Neural crest cell (in vitro differentiated cells): ENCODE data around the gene TBC1D8. TPM values are rescaled to one million over a fixed set of nuclear protein-coding genes. Genes with fewer than 3 reads are reported as not detected.

ENCODE experiments used
- DNase-seq: peaks from one replicate; pipeline ENCODE4 v3.0.0; 2021; ENCODE audit warnings: low read depth, mixed read lengths, low spot score
- H3K27ac Mint-ChIP-seq: one replicate; pipeline ENCODE4 v1.8.0; 2021; ENCODE audit warnings: mild to moderate bottlenecking, mixed read lengths; ENCODE audit not compliant: unreplicated experiment
- H3K27me3 Mint-ChIP-seq: 2 replicates; pipeline ENCODE4 v1.8.0; 2021; ENCODE audit warnings: low read depth, mild to moderate bottlenecking, mixed read lengths
- H3K36me3 Mint-ChIP-seq: 2 replicates; pipeline ENCODE4 v1.8.0; 2021; ENCODE audit warnings: low read depth, mild to moderate bottlenecking, mixed read lengths
- H3K4me1 Mint-ChIP-seq: 2 replicates; pipeline ENCODE4 v1.8.0; 2021; ENCODE audit warnings: mixed read lengths
- H3K4me3 Mint-ChIP-seq: one replicate; pipeline ENCODE4 v1.8.0; 2021; ENCODE audit warnings: mild to moderate bottlenecking, mixed read lengths
- H3K9me3 Mint-ChIP-seq: 2 replicates; pipeline ENCODE4 v1.8.0; 2021; ENCODE audit warnings: mixed read lengths
- total RNA-seq: library from RNA; stranded (reverse); gene quantifications from 2 replicates; pipeline ENCODE4 v1.2.1, GENCODE V29; 2021
- TF ChIP-seq, protein P1 (sequence below): fragments of 200-600 bp; sonication (generic); conservative IDR thresholded peaks from 2 replicates; pipeline ENCODE4 v1.5.0; 2021; ENCODE audit warnings: antibody characterized with exemption, mild to moderate bottlenecking

Gene TBC1D8
- total RNA-seq, 1 donor from 2014 or later, result 7.8 TPM

DNA sequence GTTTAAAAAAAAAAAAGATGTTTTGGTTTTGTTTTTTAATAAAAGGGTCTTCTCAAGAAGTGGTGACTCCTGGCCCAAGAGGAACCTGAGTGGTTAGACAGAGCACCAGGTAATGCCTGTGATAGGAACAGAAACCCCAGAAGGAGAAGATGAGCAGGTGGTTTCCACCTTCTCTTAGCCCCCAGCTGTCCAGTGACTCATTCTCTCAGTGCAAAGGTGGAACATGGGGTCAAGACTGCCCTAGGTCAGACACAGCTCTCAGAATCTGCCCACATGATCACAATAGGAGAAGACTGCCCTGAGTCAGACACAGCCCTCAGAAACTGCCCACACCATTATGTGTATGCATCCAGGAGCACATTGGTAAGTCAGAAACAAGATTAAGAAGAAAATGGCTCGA, 61.8 kb downstream of the TBC1D8 start:
- Mint-ChIP-seq H3K4me1 (no peaks in the 10 kb centered on the region), H3K9me3 (no peaks in the 10 kb centered on the region), H3K27ac (no peak overlapping the region), H3K4me3 (no peak overlapping the region), H3K36me3 (no peaks in the 10 kb centered on the region), H3K27me3 (no peaks in the 10 kb centered on the region)
- DNase-seq, result no peak
- TF ChIP-seq, protein P1, sequence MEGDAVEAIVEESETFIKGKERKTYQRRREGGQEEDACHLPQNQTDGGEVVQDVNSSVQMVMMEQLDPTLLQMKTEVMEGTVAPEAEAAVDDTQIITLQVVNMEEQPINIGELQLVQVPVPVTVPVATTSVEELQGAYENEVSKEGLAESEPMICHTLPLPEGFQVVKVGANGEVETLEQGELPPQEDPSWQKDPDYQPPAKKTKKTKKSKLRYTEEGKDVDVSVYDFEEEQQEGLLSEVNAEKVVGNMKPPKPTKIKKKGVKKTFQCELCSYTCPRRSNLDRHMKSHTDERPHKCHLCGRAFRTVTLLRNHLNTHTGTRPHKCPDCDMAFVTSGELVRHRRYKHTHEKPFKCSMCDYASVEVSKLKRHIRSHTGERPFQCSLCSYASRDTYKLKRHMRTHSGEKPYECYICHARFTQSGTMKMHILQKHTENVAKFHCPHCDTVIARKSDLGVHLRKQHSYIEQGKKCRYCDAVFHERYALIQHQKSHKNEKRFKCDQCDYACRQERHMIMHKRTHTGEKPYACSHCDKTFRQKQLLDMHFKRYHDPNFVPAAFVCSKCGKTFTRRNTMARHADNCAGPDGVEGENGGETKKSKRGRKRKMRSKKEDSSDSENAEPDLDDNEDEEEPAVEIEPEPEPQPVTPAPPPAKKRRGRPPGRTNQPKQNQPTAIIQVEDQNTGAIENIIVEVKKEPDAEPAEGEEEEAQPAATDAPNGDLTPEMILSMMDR, result no peak

DNA sequence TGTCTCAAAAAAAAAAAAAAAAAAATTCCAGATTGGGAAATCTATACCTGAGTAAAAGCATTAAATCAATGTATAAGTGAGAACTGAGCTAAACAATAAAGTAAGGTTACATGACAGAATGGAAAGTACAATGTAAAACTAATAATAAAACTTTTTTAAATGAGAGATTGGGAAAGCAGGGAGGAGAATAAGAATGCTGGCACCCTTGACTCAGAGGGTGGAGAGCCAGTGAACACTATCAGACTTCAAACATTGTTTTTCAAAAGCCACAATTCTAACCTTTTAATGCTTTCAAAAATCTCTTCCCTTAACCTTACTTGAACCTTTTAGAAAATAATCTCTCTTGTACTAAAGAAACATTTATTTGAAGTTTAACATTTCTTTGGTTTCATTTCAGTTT, 63.5 kb downstream of the TBC1D8 start:
- Mint-ChIP-seq H3K27ac (no peak overlapping the region), H3K27me3 (no peaks in the 10 kb centered on the region), H3K4me3 (no peak overlapping the region), H3K4me1 (no peaks in the 10 kb centered on the region), H3K36me3 (no peaks in the 10 kb centered on the region), H3K9me3 (no peaks in the 10 kb centered on the region)
- DNase-seq, result no peak
- TF ChIP-seq, protein P1, result no peak

DNA sequence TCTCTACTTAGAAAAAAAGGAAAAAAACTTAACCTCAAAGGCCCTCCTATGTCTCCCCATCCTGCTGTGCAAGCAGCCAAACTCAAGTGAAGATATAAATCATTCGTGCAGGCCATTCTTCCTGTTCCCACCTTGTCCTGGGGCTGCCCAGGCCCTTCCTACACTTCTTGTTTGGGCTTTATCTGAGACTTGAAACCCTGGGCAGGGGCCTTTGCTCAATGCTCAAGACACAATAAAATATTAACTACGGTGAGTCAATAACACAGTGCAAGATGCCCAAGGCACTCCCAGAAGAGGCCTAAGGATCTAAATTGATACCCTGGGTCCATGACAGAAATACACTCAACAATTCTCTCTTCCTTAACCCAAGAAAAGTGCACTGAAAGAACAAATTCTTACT, 67.6 kb downstream of the TBC1D8 start:
- Mint-ChIP-seq H3K27ac (no peak overlapping the region), H3K9me3 (no peaks in the 10 kb centered on the region), H3K4me1 (no peaks in the 10 kb centered on the region), H3K36me3 (peaks cover 3% of the 10 kb centered on the region), H3K4me3 (no peak overlapping the region), H3K27me3 (no peaks in the 10 kb centered on the region)
- TF ChIP-seq, protein P1, result no peak
- DNase-seq, result no peak

DNA sequence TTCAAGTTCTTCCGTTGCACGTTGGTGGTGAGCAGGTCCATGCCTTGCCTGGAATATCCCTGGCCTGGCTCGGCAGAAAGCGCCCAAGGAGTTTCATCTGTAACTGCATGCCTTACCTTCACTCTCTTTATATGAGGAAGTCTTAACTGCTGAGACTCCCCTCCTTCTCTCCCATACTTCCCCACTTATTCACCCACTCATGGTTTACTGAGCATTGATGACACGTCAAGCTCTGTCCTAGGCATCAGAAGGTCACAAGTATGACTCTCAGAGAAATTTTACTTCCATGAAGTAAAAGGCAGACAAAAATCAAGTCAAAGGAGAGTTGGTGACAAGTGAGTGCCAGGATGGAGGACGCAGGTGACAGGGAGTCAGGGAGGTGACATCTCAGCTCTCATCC, 68.2 kb downstream of the TBC1D8 start:
- Mint-ChIP-seq H3K36me3 (peaks cover 3% of the 10 kb centered on the region), H3K4me1 (no peaks in the 10 kb centered on the region), H3K27me3 (no peaks in the 10 kb centered on the region), H3K27ac (no peak overlapping the region), H3K4me3 (no peak overlapping the region), H3K9me3 (no peaks in the 10 kb centered on the region)
- TF ChIP-seq, protein P1, result no peak
- DNase-seq, result no peak

DNA sequence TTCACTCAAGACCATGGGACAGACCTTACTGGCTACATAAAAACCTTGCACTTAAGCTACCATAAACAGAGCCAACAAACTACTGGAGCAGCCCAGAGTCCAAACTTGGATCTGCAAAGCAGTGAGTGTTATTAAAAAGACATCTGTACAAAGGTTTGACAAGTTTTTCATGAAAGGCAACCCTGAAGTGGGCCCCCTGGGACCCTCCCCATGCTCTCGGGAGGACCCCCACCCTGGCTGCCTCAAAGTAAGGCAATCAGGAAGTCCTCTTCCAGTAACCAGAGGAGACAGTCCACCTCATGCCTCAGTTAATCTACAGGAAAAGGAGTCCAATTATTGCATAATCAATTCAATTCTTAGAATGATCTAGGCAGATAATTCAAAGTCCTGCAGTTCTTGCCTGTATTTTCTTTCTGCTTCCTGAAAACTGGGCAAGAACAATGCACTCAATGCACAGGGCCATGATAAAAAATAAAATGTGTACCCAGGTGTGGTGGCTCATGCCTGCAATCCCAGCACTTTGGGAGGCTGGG, 69.7 kb downstream of the TBC1D8 start:
- TF ChIP-seq, protein P1, result no peak
- no peaks in the 10 kb centered on the region for H3K4me1 Mint-ChIP-seq
- no peaks in the 10 kb centered on the region for H3K9me3 Mint-ChIP-seq
- H3K27me3 Mint-ChIP-seq, result no peaks in the 10 kb centered on the region
- no peak overlapping the region for H3K27ac Mint-ChIP-seq
- H3K4me3 Mint-ChIP-seq, result no peak overlapping the region
- no peak for DNase-seq
- H3K36me3 Mint-ChIP-seq, result peaks cover 6% of the 10 kb centered on the region
